ENCODE data around the gene PEX1.
"Not testable (repeated sequence)": the region's sequence is repeated elsewhere in the genome, so short reads cannot be mapped to it uniquely, and the experiment has no call there.

Gene PEX1

DNA sequence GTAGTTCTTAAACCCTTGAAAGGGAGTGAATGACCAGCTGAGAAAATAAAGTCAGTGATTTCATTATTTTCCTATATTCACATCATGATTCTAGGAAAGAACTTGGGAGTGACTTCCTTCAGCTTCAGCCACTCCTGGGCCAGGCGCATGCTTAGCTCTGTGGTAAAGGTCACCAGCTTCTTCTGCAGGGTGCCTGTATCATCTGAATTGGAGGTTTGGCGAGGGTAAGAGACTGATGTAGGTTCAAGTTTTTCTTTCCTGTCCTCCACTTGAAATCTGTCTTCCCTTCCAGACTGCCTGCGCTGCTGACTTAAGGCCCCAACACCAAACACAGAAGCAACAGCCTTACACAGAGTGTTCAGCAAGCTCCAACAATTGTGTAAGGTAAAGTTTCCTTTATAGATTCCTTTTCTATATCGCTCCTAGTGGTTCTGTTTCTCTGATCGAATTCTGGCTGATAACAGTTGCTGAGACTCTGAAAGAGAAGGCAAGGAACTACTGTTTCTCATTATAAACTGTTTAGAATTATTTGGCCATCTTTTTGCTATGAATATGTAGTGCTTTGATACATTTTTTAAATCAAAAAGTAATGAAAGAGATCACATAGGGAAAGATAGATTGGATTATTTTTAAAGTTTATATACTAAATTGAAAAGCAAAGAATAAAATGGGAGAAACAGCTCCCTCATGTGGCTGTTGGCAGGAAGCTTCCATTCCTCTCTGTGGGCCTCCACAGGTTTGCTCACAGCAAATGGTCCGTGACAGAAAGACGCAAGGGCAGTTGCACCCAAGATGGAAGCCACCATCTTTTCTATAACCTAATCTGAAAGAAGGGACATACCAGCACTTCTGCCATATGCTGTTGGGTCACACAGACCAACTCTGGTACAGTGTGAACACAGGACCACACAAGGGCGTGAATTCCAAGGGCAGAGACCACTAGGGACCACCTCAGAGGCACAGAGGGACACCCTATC, 67.0 kb downstream of the PEX1 start:
- DNase-seq (ENCODE audit: low read depth in 2 of 2, low spot score in 1 of 2), result no peak

- DNase-seq (ENCODE audit: low read depth in 2 of 2, low spot score in 1 of 2), result no peak
Measured at GRCh38 chr7:92460510-92460909, 67.8 kb downstream of the PEX1 start.

DNA sequence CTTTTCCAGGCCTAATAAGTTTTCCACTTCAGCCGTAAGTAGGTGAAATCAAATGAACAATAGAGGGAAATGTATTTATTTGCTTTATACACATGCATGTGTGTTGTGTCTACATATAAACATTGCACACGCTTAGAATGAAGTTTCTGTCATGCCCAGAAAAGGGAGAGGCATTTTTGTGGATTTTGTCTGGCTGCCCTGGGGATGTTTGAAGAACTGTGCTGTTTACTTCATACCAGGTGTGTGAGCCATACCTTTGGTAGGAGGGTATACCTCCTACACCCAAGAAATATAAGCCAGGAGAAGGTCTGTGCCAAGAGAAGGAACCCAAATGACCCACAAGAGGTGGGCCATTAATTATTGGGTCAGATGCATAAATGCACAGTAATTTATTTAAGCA, 68.2 kb downstream of the PEX1 start:
- DNase-seq (ENCODE audit: low read depth in 2 of 2, low spot score in 1 of 2), result no peak

- no peak for DNase-seq (ENCODE audit: low read depth in 2 of 2, low spot score in 1 of 2)
Measured at GRCh38 chr7:92456236-92456635, 72.1 kb downstream of the PEX1 start.

GRCh38 chr7:92451645-92452044, 76.7 kb downstream of the PEX1 start:
- DNase-seq (ENCODE audit: low read depth in 2 of 2, low spot score in 1 of 2), result no peak

DNA sequence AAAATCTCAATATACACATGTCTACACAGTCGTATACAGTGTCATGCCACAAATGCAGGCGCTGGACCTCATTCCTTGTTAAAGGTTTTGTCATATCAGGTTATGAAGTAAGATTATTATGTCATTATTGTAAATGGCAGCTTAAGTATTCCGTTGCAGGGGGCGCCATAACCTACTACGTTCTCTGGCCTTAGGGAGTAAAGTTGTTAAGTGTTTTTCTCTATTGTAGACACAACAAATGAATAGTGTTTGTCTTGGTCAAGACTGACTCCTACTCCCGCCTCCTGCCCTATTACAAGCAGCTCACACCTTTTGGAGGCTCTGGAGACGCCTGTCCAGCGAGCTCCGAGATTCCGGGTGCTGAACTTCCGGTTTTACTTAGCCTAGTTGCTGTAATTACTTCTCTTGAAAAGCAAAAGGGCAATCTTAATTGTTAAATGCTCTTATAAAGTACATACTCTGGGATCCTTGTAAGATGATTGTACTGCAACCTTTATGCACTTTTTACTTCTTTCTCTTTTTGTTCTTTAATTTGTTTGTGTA, 80.0 kb downstream of the PEX1 start:
- DNase-seq (ENCODE audit: low read depth in 2 of 2, low spot score in 1 of 2), result peak; percentile 7 to 29

DNA sequence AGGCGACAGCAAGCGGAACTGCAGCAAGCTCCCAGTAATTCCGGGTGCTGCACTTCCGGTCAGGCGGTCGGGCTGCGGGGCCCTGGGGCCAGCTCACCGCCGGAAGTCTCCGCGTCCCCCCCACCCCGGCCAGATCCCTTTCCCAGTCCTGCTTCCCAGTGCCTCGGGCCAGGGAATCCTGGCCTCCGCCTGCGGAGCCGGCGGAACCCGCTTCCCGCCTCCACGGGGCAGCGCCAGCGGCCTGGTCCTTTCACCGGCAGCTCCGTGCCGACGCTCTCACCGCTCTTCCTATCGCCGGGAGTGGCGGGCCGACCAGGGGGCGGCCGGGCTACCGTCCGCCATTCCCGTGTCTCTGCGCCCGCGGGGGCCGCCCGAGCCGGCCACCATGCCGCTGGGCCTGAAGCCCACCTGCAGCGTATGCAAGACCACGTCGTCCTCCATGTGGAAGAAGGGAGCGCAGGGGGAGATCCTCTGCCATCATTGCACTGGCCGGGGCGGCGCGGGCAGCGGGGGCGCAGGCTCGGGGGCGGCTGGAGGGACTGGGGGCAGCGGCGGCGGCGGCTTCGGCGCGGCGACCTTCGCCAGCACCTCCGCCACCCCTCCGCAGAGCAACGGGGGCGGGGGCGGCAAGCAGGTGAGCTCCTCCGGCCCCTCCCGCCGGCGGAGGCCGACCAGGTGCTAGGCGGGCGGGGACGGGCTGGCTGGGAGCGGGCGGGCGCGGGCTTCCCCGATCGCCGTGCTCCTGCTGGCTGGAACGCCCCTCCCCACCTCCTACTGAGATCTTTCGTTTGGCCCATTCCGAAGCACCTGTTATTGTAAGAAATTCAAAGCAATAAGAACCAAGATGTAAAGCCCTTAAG, 80.7 kb downstream of the PEX1 start, which contains the start of gene GATAD1:
GATAD1 (plus strand) TSS at position 138 of the 860 bp plus-strand sequence; CDS start at position 386, 248 bp downstream.
- DNase-seq (ENCODE audit: low read depth in 2 of 2, low spot score in 1 of 2), result peak; percentile 49 to 63

DNA sequence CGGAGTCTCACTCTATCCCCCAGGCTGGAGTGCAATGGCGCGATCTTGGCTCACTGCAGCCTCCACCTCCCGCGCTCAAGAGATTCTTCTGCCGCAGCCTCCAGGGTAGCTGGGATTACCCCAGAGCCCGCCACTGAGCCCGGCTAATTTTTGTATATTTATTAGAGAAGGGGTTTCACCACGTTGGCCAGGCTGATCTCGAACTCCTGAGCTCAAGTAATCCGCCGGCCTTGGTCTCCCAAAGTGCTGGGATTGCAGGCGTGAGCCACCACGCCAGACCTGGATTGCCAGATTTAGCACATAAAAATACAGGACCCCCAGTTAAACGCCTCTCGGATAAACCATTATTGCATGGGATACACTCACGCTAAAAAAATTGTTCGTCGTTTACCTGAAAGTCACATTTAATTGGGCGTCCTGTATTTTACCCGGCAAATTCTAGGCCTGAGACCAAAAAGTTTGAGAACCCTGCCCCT, 81.4 kb downstream of the PEX1 start:
- DNase-seq (ENCODE audit: low read depth in 2 of 2, low spot score in 1 of 2), result no peak

GRCh38 chr7:92442720-92443119, 85.6 kb downstream of the PEX1 start:
- not testable (repeated sequence) for DNase-seq (ENCODE audit: low read depth in 2 of 2, low spot score in 1 of 2)

- no peak for DNase-seq (ENCODE audit: low read depth in 2 of 2, low spot score in 1 of 2)
Measured at GRCh38 chr7:92437956-92438491, 90.3 kb downstream of the PEX1 start.

Data from stimulated activated CD8-positive, alpha-beta memory T cell treated with anti-CD3 and anti-CD28 coated beads, Interleukin-4, amount 100 ng/mL, for 4 hours (primary cell).